Measurements from ENCODE around the gene RPUSD4.

GRCh38 chr11:126212089-126212660 is 725 bp upstream of the RPUSD4 start:
- TF ChIP-seq CTCF (IDR thresholded peaks at IDR 0.05; ENCODE audit: low read depth, low read length, poor library complexity, severe bottlenecking) (no peak), EZH2phosphoT487 (IDR thresholded peaks at IDR 0.05; ENCODE audit: borderline replicate concordance, low read length) (no peak)

Data from DOHH2 (cell line).